Ovary (tissue), 3 donors: ENCODE results near the gene MTSS2.

Experiments used
- CTCF ChIP-seq, 3 donors: fragments of 450-650 bp in 2 of 3; fragments of 200-600 bp in 1 of 3; IDR thresholded peaks; one replicate each; pipeline versions ENCODE4 v1.5.1 to v1.8.0; 2016 to 2022; ENCODE audit warnings: antibody characterized with exemption in 3 of 3, mild to moderate bottlenecking in 1 of 3
- EP300 ChIP-seq: sonication (generic); formaldehyde crosslinking; IDR thresholded peaks from one replicate; pipeline ENCODE4 v1.6.1; 2017; ENCODE audit warnings: antibody characterized with exemption
- POLR2A ChIP-seq: fragments of 450-650 bp; IDR thresholded peaks from one replicate; pipeline ENCODE4 v1.6.1; 2017; ENCODE audit warnings: antibody characterized with exemption, mild to moderate bottlenecking, moderate library complexity
- donor health status: DM: no; HTN: no; CAD: no.

GRCh38 chr16:70714581-70715054, 28.8 kb upstream of the MTSS2 start:
- TF ChIP-seq CTCF (IDR thresholded peaks at IDR 0.05) (no peak), EP300 (no peak), POLR2A (no peak)
